Measurements from ENCODE around the gene HYOU1.
"Not testable (repeated sequence)": the region's sequence is repeated elsewhere in the genome, so short reads cannot be mapped to it uniquely, and the experiment has no call there.

The HYOU1 gene

DNA sequence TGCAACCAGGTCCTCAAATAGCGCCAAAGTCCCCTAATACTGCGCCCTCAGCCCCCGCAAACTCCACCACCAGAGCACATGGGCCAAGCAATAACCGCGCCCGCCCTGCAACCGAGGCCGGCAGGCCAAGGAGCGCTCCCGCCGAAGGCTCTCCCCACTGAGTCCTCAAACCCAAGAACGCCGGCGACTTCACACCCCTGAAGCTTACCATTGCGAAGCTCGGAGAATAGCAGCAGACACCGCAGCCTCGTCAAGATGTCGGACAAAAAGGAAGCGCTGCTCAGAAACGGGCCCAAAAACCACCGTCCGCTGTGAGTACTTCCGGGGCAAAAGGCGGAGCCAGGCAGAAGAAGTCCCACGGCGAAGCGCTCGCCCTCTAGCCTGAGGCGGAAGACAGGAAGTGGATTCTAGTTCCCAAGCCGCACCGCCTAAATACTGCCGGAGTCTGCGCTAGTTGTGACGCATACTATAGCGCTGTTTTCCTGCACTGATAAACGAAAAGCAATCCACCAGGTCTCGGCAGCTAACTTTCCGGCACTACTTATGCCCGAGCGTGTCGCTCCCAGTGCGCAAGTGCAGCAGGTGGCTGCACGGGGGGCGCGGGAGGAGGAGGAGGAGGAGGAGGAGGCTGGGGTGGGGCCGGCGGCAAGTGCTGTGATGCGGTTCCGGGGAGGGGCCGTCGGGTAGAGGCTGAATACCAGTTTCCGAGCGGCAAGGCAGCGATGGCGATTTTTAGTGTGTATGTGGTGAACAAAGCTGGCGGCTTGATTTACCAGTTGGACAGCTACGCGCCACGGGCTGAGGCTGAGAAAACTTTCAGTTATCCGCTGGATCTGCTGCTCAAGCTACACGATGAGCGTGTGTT, 38.7 kb downstream of the HYOU1 start, which contains the start of the genes RPS25 and TRAPPC4:
Gene RPS25 (minus strand): TSS at position 270 of the 865 bp plus-strand sequence. CDS start 59 bp downstream, at position 211.
Gene TRAPPC4 (plus strand): TSS at position 693 of the 865 bp plus-strand sequence. CDS start 30 bp downstream, at position 723.
- peak; percentile 98 for DNase-seq

GRCh38 chr11:119017377-119017776, 39.6 kb downstream of the HYOU1 start:
- not testable (repeated sequence) for DNase-seq

GRCh38 chr11:119016216-119017009, 40.6 kb downstream of the HYOU1 start:
- DNase-seq: no peak

DNA sequence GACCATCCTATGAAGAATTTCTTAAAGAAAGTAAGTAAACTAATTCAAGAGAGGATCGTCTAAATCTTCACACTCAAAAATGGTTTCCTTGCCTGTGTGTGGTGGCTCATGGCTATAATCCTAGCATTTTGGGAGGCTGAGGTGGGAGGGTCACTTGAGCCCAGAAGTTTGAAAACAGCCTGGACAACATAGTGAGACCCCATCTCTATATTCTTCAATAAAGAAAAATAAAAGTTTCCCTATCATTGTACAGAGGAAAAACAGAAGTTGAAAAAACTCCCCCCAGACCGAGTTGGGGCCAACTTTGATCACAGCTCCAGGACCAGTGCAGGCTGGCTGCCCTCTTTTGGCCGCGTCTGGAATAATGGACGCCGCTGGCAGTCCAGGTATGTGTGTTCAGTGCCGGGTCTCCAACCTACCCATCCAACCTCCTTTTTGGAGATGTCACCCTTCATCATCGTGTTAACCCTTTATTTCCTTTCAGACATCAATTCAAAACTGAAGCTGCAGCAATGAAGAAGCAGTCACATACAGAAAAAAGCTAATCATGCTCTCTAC, 41.9 kb downstream of the HYOU1 start:
- no peak for DNase-seq

- DNase-seq: no peak
These were observed 42.6 kb downstream of the HYOU1 start for GRCh38 chr11:119014209-119014924.

DNA sequence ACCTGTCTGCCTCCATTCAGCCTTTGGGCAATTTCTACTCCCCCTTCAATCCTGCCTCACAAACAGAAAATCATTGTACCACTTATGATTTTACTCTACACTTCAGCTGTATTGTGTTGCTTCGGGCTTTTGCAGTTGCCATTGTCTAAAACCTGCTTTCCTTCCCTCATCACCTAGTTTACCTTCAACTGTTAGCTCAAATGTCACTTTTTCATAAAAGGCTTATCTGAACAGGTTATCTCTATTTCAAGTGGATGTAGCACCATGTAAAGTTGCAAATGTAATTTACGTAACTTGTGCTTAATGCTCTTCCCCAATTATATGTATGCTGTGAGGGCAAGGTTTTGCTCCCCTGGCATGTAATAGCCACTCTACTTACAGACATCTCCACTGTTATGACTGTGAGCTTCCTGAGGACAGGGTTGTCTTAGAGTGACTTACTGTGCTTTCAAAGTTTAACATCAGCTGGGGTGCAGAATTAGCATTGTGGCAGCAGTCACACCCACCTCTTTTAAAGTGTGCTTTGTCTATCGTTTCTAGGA, 44.3 kb downstream of the HYOU1 start:
- no peak for DNase-seq

GRCh38 chr11:119011476-119012053, 45.4 kb downstream of the HYOU1 start:
- DNase-seq: no peak

DNA sequence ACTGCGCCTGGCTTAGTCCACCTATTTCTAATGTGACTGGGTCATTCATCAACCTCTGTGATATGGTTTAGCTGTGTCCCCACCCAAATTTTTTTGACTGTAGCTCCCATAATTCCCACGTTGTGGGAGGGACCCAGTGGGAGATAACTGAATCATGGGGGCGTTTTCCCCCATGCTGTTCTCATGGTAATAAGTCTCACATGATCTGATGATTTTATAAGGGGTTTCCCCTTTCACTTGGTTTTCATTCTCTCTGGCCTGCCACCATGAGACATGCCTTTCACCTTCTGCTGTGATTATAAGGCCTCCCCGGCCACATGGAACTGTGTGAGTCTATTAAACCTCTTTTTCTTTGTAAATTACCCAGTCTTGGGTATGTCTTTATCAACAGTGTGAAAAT, 50.3 kb downstream of the HYOU1 start:
- DNase-seq: no peak

DNA sequence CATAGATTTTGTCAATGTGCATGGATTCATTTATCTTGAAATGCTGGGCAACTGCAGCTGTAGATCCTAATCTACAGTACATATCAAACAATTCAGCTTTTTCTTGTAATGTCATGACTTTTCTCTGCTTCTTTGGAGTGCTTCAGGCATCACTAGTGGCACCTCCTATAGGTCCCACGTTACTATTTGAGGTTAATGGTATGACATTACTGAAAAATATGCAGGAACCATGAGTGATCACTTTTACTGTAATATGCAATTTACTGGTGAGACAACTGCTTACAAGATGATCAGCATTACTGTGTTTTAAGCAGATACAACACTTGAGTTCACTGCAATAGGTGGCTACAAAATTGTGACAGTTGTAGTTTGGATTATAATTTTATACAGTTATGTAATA, 56.1 kb downstream of the HYOU1 start:
- no peak for DNase-seq

DNA sequence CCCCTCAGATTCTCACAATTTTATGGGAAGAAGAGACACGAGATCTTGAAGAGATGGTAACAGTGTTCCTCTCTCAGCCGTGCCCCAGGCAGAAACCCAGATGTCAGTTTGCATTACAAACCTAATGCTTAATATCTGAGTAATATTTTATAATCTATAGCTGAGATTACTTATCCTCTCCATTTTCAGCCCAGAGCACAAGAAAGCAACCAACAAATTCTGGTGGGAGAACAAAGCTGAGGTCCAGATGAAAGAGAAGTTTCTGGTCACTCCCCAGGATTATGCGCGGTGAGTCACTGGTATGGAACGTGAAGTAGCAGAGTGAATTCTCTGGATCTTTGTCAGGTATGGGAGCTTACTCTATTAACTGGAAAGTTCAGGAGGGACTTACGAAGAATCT, 58.2 kb downstream of the HYOU1 start:
- DNase-seq: no peak

GRCh38 chr11:118998388-118998717, 58.7 kb downstream of the HYOU1 start:
- no peak for DNase-seq

- peak; percentile 97 for DNase-seq
These were observed 59.2 kb downstream of the HYOU1 start, which contains the start of gene CENATAC for GRCh38 chr11:118997627-118998387. Gene CENATAC (plus strand): TSS chr11:118998138. CDS start chr11:118998198, 60 bp downstream.

- peak; percentile 46 for DNase-seq
These were observed 59.9 kb downstream of the HYOU1 start for GRCh38 chr11:118996926-118997626.
